ENCODE measurements around the gene SNX5.

DNA sequence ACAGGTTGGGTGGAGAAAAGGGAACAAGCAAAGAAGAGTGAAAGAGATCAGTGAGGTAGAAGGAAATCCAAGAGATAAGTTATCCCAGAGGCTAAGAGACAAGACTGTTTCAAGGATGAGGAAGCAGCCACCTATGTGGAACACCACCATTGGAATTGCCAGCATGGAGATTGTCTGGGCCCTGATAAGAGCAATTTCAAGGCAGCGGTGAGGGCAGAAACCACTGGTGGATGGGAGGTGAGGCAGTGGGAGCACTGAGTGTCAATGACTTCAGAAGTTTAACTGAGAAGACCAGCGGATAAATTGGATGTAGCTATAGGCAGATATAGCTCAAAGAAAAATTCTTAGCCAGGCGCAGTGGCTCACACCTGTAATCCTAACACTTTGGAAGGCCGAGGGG, 56.7 kb downstream of the SNX5 start:
- no peak for TF ChIP-seq CTCF (IDR thresholded peaks at IDR 0.05)
- no peak for TF ChIP-seq POLR2AphosphoS5 (IDR thresholded peaks at IDR 0.05; ENCODE audit: insufficient read depth in 1 of 2, low read depth in 1 of 2)
